Neural progenitor cell (in vitro differentiated cells): ENCODE results near the gene STX2. TPM values are rescaled to one million over a fixed set of nuclear protein-coding genes. Genes with fewer than 3 reads are reported as not detected.

ENCODE experiments used
- DNase-seq: peaks from one replicate; pipeline ENCODE4 v3.0.0-alpha.2; 2016; ENCODE audit warnings: low spot score
- H2AFZ ChIP-seq: fragments of 200-600 bp; sonication (generic); replicated peaks from 2 replicates; pipeline ENCODE4 v1.6.1; 2016; ENCODE audit warnings: antibody characterized with exemption
- H3F3A ChIP-seq: fragments of 200-600 bp; sonication (generic); 2 replicates; pipeline ENCODE4 v1.6.1; 2016; ENCODE audit warnings: antibody characterized with exemption, low read depth
- H3K27ac ChIP-seq: fragments of 200-600 bp; sonication (generic); 2 replicates; pipeline ENCODE4 v1.5.1; 2016; ENCODE audit warnings: mild to moderate bottlenecking
- H3K27me3 ChIP-seq: fragments of 200-600 bp; sonication (generic); 2 replicates; pipeline ENCODE4 v1.6.1; 2016; ENCODE audit warnings: mild to moderate bottlenecking, moderate library complexity
- H3K36me3 ChIP-seq: fragments of 200-600 bp; sonication (generic); 2 replicates; pipeline ENCODE4 v1.5.1; 2016
- H3K4me1 ChIP-seq: fragments of 200-600 bp; sonication (generic); 2 replicates; pipeline ENCODE4 v1.6.1; 2016; ENCODE audit warnings: mixed run types
- H3K4me2 ChIP-seq: fragments of 200-600 bp; sonication (generic); 2 replicates; pipeline ENCODE4 v1.6.1; 2016
- H3K4me3 ChIP-seq: fragments of 200-600 bp; sonication (generic); 2 replicates; pipeline ENCODE4 v1.5.1; 2016
- H3K79me2 ChIP-seq: fragments of 200-600 bp; sonication (generic); 2 replicates; pipeline ENCODE4 v1.6.1; 2016; ENCODE audit warnings: low read depth
- H3K9ac ChIP-seq: fragments of 200-600 bp; sonication (generic); 2 replicates; pipeline ENCODE4 v1.6.1; 2016
- H3K9me3 ChIP-seq: fragments of 200-600 bp; sonication (generic); 2 replicates; pipeline ENCODE4 v1.5.1; 2016; ENCODE audit warnings: low read depth
- H4K20me1 ChIP-seq: fragments of 200-600 bp; sonication (generic); 2 replicates; pipeline ENCODE4 v1.6.1; 2016; ENCODE audit warnings: low read depth
- H3K27ac Mint-ChIP-seq: 3 replicates; pipeline ENCODE4 v1.8.0; 2021; ENCODE audit warnings: mixed read lengths
- H3K27me3 Mint-ChIP-seq: 2 replicates; pipeline ENCODE4 v1.8.0; 2022; ENCODE audit warnings: low read depth, mild to moderate bottlenecking, inconsistent platforms, moderate library complexity, mixed read lengths; ENCODE audit not compliant: insufficient read depth
- H3K36me3 Mint-ChIP-seq: 3 replicates; pipeline ENCODE4 v1.8.0; 2021; ENCODE audit warnings: mixed read lengths
- H3K4me1 Mint-ChIP-seq: 3 replicates; pipeline ENCODE4 v1.8.0; 2021; ENCODE audit warnings: mixed read lengths
- H3K4me3 Mint-ChIP-seq: 3 replicates; pipeline ENCODE4 v1.8.0; 2021; ENCODE audit warnings: mild to moderate bottlenecking, moderate library complexity, mixed read lengths
- H3K9me3 Mint-ChIP-seq: 3 replicates; pipeline ENCODE4 v1.8.0; 2020; ENCODE audit warnings: mixed read lengths
- EZH2 ChIP-seq: fragments of 200-600 bp; sonication (generic); IDR thresholded peaks from 2 replicates; pipeline ENCODE4 v1.6.1; 2017; ENCODE audit warnings: antibody characterized with exemption, mild to moderate bottlenecking, moderate library complexity
- EZH2phosphoT487 ChIP-seq: fragments of 200-600 bp; sonication (generic); IDR thresholded peaks from 2 replicates; pipeline ENCODE4 v1.6.1; 2017; ENCODE audit warnings: antibody characterized with exemption
- total RNA-seq: library from RNA; depleted of rRNA; stranded (reverse); fragments of >200 nt; gene quantifications from 2 replicates; pipeline ENCODE4 v1.2.3, GENCODE V29; 2015; ENCODE audit warnings: low replicate concordance
- TF ChIP-seq, protein P1 (sequence below): fragments of 200-600 bp; sonication (generic); IDR thresholded peaks from 2 replicates; pipeline ENCODE4 v1.5.1; 2017; ENCODE audit warnings: antibody characterized with exemption, mild to moderate bottlenecking

Gene STX2
- total RNA-seq, 1 donor from 2014 or later = 44.0 TPM

DNA sequence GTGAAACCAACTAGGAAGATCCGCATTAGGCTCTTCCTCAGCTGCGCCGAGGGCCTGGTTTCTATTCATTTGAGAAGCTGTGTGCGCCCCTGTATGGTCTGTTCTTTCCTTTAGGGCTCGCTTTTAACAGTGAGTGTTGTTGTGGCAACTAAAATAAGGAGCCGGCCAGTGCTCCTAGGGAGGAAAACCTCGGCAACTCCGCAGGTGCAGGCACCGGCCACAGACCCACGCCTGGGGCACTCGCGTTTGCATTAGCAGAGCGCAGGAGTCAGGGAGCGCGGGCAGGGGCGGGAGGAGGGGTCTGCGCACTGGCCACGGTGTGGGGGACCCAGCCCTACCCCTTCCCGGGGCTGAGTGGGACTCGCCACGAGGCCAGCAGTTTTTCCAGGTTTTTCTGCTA lies 50.5 kb downstream of the STX2 start:
- TF ChIP-seq, protein P1, sequence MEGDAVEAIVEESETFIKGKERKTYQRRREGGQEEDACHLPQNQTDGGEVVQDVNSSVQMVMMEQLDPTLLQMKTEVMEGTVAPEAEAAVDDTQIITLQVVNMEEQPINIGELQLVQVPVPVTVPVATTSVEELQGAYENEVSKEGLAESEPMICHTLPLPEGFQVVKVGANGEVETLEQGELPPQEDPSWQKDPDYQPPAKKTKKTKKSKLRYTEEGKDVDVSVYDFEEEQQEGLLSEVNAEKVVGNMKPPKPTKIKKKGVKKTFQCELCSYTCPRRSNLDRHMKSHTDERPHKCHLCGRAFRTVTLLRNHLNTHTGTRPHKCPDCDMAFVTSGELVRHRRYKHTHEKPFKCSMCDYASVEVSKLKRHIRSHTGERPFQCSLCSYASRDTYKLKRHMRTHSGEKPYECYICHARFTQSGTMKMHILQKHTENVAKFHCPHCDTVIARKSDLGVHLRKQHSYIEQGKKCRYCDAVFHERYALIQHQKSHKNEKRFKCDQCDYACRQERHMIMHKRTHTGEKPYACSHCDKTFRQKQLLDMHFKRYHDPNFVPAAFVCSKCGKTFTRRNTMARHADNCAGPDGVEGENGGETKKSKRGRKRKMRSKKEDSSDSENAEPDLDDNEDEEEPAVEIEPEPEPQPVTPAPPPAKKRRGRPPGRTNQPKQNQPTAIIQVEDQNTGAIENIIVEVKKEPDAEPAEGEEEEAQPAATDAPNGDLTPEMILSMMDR = no peak
- no peak for TF ChIP-seq EZH2
- Histone ChIP-seq H3K36me3 (no peaks in the 10 kb centered on the region), H3K27ac (no peak overlapping the region), H3F3A (peaks cover 17% of the 10 kb centered on the region), H3K9me3 (no peaks in the 10 kb centered on the region), H3K27me3 (no peaks in the 10 kb centered on the region), H4K20me1 (peaks cover 30% of the 10 kb centered on the region), H3K79me2 (no peaks in the 10 kb centered on the region), H2AFZ (no peak overlapping the region), H3K4me1 (peaks cover 34% of the 10 kb centered on the region), H3K4me3 (peak overlapping the region; percentile 16), H3K4me2 (peak overlapping the region; percentile 73), H3K9ac (no peak overlapping the region)
- Mint-ChIP-seq H3K4me3 (peak overlapping the region; percentile 76), H3K4me1 (peaks cover 53% of the 10 kb centered on the region), H3K9me3 (peaks cover 13% of the 10 kb centered on the region), H3K36me3 (peaks cover 21% of the 10 kb centered on the region), H3K27ac (peak overlapping the region; percentile 97), H3K27me3 (peaks cover 2% of the 10 kb centered on the region)
- peak; percentile 48 for DNase-seq

DNA sequence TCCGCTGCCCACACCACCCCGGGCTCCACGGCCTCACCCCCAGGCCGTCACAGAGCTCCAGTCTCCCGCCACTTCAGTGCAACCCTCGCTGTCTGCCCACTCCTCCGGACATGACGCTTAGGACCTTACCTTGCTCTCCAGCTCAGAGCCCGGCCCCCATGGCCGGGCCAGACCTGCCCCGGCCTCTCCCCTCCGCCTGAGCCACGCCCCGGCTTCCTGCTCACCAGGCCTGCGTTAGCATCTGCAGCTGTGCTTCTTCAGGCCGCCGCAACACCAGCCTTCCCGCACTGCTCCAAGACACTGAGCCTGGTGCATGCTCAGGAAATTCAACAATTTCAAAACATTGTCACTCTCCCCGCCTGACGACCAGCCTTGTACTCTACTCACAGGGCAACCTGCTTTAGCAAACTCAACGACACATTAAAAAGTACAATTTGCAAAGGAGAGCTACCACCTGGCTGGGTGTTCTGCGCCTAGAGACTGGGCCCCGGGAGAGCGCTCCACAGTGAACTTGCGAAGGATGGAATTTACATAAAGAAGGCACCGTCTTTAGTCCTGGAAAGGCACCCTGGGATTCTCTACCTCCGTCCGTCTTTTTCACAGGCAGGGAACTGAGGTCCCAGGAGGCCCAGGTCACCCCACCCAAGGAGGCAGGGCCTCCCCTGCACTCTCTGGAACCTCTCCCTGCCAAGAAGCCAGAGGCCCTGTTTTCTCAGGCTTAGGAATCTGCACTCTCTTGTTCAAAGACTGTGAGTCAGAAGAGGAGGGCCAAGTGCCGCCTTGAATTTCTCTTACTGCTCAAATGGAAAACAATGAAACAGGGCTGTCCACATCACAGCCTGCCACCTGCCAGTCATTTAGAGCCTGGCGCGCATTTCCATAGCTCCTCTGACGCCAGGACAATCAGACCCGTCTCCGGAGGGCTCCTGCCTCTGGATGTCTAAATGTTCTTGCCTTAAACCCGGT lies 51.3 kb downstream of the STX2 start:
- Histone ChIP-seq H3K36me3 (no peaks in the 10 kb centered on the region), H3K9ac (no peak overlapping the region), H3K9me3 (no peaks in the 10 kb centered on the region), H3K4me3 (peak overlapping the region; percentile 16), H3K79me2 (no peaks in the 10 kb centered on the region), H3K4me1 (peaks cover 34% of the 10 kb centered on the region), H2AFZ (no peak overlapping the region), H3K4me2 (peak overlapping the region; percentile 73), H4K20me1 (peaks cover 30% of the 10 kb centered on the region), H3K27me3 (no peaks in the 10 kb centered on the region), H3F3A (peaks cover 17% of the 10 kb centered on the region), H3K27ac (no peak overlapping the region)
- Mint-ChIP-seq H3K4me1 (peaks cover 50% of the 10 kb centered on the region), H3K36me3 (peaks cover 27% of the 10 kb centered on the region), H3K4me3 (peak overlapping the region; percentile 76), H3K27ac (peak overlapping the region; percentile 97), H3K27me3 (peaks cover 2% of the 10 kb centered on the region), H3K9me3 (peaks cover 13% of the 10 kb centered on the region)
- TF ChIP-seq EZH2phosphoT487 = no peak
- no peak for TF ChIP-seq EZH2
- TF ChIP-seq, protein P1 = no peak
- DNase-seq = peak; percentile 76

GRCh38 chr12:130787041-130787440 lies 52.0 kb downstream of the STX2 start:
- Histone ChIP-seq H2AFZ (no peak overlapping the region), H3K4me3 (no peak overlapping the region), H3K27ac (no peak overlapping the region), H3K4me2 (peak overlapping the region; percentile 73), H3K9me3 (no peaks in the 10 kb centered on the region), H4K20me1 (peaks cover 30% of the 10 kb centered on the region), H3K27me3 (no peaks in the 10 kb centered on the region), H3F3A (peaks cover 17% of the 10 kb centered on the region), H3K9ac (no peak overlapping the region), H3K4me1 (peaks cover 34% of the 10 kb centered on the region), H3K36me3 (no peaks in the 10 kb centered on the region), H3K79me2 (no peaks in the 10 kb centered on the region)
- H3K36me3 Mint-ChIP-seq = peaks cover 28% of the 10 kb centered on the region
- peaks cover 13% of the 10 kb centered on the region for H3K9me3 Mint-ChIP-seq
- TF ChIP-seq EZH2 (no peak), EZH2phosphoT487 (no peak)
- TF ChIP-seq, protein P1 = no peak
- no peak overlapping the region for H3K27ac Mint-ChIP-seq
- no peak overlapping the region for H3K4me3 Mint-ChIP-seq
- peaks cover 2% of the 10 kb centered on the region for H3K27me3 Mint-ChIP-seq
- no peak for DNase-seq
- peaks cover 50% of the 10 kb centered on the region for H3K4me1 Mint-ChIP-seq
